GM12875 (cell line): ENCODE data around the gene TEX264.

Experiments used
- H3K4me3 ChIP-seq: one replicate; pipeline ENCODE4 v1.5.1; 2011; ENCODE audit warnings: low read depth, low read length, control low read depth
- CTCF ChIP-seq: IDR thresholded peaks from 2 replicates; pipeline ENCODE4 v1.5.1; 2011; ENCODE audit warnings: low read depth, mild to moderate bottlenecking, control low read depth, inconsistent platforms, low read length, moderate library complexity, borderline replicate concordance; ENCODE audit not compliant: insufficient read depth

Gene TEX264

GRCh38 chr3:51670823-51671733 lies at the start of gene TEX264:
TSS of gene TEX264 (plus strand) at chr3:51671252. CDS start at chr3:51674305, 3,053 bp downstream.
- peak within 1 kb of the TSS; percentile 95 for H3K4me3 ChIP-seq
- no peak for TF ChIP-seq CTCF

GRCh38 chr3:51622413-51622812 lies 48.6 kb upstream of the TEX264 start:
- H3K4me3 ChIP-seq, result no peak overlapping the region
- TF ChIP-seq CTCF, result no peak

GRCh38 chr3:51622868-51623267 lies 48.2 kb upstream of the TEX264 start:
- no peak overlapping the region for H3K4me3 ChIP-seq
- TF ChIP-seq CTCF, result no peak

GRCh38 chr3:51630513-51630912 lies 40.5 kb upstream of the TEX264 start:
- no peak overlapping the region for H3K4me3 ChIP-seq
- no peak for TF ChIP-seq CTCF

GRCh38 chr3:51637144-51637940 lies 33.7 kb upstream of the TEX264 start:
- no peak overlapping the region for H3K4me3 ChIP-seq
- no peak for TF ChIP-seq CTCF

- peak; percentile 76 for TF ChIP-seq CTCF
- no peak overlapping the region for H3K4me3 ChIP-seq
These were observed 33.0 kb upstream of the TEX264 start for GRCh38 chr3:51637941-51638471.
